Left renal cortex interstitium (tissue), 4 donors: Measurements from ENCODE around the gene FAM217A. TPM values are rescaled to one million over a fixed set of nuclear protein-coding genes. Genes with fewer than 3 reads are reported as not detected.
"Not testable (repeated sequence)": the region's sequence is repeated elsewhere in the genome, so short reads cannot be mapped to it uniquely, and the experiment has no call there.

Experiments used
- DNase-seq, 4 donors: peaks; one replicate each; pipeline ENCODE4 v3.0.0-alpha.2; 2013; ENCODE audit warnings: low read depth in 4 of 4, low spot score in 2 of 4, missing footprints in 1 of 4
- polyA plus RNA-seq, 4 donors: library from polyadenylated mRNA; unstranded; fragments of 120-200 nt; gene quantifications; one replicate each; pipeline ENCODE4 v1.2.1, GENCODE V29; 2013; ENCODE audit not compliant: insufficient read length in 4 of 4

The FAM217A gene, protein sequence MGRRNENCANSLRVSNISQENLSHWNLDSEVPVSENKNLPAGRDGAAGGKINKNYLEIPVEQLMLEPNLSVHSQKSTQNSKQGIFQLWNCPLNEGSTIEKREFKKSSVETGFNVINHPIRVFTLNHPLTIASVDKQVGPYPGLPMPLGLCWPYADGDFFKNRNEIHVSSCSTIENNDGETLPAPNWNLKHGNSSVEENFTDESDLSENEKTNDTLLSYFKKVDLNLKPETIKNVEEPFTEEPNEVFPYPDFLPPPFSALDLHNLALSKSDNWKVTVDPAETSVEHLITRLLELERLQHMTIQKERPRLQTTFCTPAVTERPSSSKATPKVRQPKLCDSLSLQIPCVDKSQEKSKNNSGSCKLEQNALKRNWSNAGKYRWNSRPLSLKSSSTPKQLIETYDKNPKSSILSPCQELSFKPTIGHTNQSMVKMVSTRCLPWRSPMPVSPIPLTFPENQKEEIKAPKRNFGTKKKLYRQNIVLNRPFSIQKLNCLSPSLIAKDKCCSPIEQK
- 1 to 10 TPM in 3 of 4 donors, under 1 TPM in 1; 0.67 to 4.0 (median 2.6) TPM for polyA plus RNA-seq

- DNase-seq = no peak
Observed at GRCh38 chr6:4078691-4079471, at the start of gene FAM217A. FAM217A (minus strand) TSS chr6:4079137; CDS start chr6:4077414, 1,723 bp downstream.

DNA sequence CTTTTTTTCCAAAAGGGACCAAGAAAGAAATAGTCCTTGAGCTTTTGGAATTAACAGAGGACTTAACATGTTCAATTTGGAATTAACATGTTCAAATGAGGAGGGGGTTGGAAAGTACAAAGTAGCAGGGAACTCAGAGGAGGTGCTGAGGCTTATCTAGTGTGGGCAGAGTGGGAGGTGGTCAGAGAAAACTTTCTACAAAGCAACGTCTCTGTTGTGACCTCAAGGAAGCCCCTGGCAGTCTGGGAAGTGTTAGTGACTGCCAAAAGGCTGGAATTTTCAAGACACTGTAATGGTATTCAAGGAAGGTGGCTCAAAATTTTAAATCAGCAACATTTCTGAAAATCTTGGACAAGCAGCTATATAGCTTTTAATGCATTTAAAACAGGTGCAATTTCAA, 49.1 kb upstream of the FAM217A start:
- DNase-seq = no peak

GRCh38 chr6:4125933-4126864, 47.3 kb upstream of the FAM217A start:
- DNase-seq = no peak

GRCh38 chr6:4125500-4125899, 46.6 kb upstream of the FAM217A start:
- no peak for DNase-seq

GRCh38 chr6:4124351-4124750, 45.4 kb upstream of the FAM217A start:
- DNase-seq = no peak

DNA sequence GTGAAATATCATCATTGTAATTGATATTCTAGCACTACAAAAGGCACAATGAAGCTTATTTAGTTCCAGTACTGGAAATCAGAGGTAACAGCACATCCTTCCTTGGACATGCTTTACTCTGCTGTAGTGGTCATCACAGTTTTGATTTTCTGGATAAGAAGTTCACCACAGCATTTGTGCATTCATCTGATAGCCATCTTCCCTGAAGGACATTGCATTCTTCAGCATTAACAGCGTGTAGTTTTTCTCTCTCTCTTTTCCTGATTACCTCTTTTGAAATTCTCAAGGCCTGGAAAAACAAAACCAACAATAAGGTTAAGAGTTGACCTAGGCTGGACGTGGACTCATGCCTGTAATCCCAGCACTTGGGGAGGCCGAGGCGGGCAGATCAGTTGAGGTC, 36.8 kb upstream of the FAM217A start:
- DNase-seq = no peak

GRCh38 chr6:4114123-4114522, 35.2 kb upstream of the FAM217A start:
- DNase-seq = no peak

DNA sequence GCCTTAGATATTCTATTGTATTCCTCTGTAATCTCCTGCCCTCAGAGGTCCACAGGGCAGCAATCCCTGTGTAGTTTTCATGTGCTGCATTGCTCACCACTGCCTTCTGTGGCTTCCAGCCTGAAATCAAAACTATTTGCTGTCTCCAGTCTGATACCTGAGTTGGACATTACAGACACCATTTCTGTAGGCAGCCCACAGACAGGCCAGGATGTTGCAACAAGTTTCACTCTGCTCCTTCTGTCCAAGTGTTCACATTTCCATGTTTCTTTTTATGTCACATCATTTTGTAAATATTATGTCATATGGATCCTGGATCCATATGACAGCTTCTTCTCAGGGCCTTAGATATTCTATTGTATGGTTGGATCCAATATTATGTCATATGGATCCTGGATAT, 34.7 kb upstream of the FAM217A start:
- DNase-seq = no peak

DNA sequence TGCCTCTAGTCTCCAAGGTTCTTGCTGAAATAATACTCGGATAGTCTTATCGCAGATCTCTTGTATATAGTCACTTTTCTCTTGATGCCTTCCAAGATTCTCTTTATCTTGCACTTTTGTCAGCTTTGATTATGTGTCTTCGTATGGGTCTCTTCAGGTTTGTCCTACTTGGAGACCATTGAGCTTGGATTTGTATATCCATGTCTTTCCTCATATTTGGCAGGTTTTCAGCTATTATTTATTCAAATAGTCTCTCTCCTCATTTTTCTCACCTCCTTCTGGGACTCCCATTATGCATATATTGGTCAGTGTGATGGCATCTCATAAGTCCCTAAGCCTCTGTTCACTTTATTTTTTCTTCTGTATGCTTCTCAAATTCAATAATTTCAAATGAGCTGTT, 33.4 kb upstream of the FAM217A start:
- DNase-seq = no peak

- DNase-seq = not testable (repeated sequence)
Observed at GRCh38 chr6:4109363-4109815, 30.5 kb upstream of the FAM217A start.

DNA sequence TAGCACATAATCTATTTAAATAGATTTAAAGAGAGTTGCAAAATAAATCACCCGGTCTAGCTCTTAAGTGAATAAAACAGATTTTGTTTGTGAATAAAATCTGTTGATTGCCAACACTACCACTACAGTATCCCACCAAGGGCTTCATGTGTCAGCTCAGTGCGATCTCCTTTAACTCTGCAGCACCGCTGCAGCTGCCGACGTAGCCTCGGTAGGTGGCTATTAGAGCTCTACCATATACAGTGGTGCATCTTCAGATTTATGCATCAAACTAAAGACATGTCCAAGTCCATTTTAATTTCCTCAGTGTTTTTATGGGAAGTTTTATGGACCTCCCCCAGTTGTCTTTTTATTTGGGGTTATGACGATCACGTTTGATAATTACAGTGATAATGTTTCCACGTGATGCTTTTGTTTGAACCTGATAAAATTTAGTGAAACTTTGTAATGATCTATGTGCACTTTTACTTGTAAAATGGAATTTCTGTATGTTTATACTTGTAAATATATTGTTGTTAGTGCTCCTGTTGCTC, 29.7 kb upstream of the FAM217A start:
- no peak for DNase-seq

- no peak for DNase-seq
Observed at GRCh38 chr6:4107873-4108272, 28.9 kb upstream of the FAM217A start.

- DNase-seq = no peak
Observed at GRCh38 chr6:4105980-4106536, 27.1 kb upstream of the FAM217A start.

- no peak for DNase-seq
Observed at GRCh38 chr6:4103929-4104328, 25.0 kb upstream of the FAM217A start.

DNA sequence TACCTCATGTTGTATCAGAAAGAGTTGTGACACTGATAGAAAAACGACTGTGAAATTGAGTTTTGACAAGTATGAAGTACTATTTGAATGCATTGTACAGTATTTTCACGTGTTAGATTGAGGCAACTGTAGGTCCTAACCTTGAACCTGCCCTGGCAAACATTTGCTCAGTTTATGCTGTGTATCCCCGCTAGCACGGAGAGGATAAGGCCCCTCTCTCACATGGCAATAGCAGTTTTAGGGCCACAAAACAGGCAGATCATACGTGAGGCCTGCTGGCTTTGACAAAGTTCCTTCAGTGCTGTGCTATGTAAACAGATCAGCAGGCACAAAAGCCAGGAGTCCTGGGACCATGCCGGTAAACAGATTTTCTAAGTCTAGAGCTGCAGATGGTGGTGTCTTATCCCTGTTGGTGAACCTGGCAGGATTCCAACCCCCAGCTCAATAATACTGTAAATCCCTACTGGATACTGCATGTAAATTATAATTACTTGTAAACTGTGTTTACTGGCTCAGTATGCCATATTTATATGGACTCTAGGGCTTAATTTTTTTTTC, 23.8 kb upstream of the FAM217A start:
- no peak for DNase-seq

GRCh38 chr6:4101298-4101697, 22.4 kb upstream of the FAM217A start:
- no peak for DNase-seq

DNA sequence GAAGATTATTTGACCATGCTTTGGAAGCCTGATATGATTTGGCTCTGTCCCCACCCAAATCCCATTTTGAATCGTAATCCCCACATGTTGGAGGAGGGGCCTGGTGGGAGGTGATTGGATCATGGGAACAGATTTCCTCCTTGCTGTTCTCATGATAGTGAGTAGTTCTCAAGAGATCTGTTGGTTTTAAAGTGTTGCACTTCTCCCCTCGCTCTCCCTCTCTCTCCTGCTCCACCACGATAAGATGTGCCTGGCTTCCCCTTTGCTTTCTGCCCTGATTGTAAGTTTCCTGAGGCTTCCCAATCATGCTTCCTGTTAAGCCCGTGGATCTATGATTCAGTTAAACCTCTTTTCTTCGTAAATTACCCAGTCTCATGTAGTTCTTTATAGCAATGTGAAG, 21.7 kb upstream of the FAM217A start:
- no peak for DNase-seq

DNA sequence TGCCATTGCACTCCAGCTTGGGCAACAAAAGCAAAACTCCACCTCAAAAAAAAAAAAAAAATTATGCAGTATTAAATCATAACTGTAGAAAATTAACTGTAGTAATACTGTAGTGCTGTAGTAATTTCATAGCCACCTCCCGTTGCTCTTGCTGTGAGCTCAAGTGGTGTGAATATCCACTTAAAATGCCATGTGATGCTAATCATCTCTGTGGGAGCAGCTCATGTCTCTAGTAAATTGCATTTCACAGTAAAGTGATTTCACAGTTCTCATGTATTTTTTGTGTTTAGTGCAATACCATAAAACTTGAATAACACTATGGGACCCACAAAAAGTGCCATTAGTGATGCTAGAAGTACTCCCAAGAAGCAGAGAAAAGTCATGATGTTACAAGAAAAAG, 14.4 kb upstream of the FAM217A start:
- no peak for DNase-seq

DNA sequence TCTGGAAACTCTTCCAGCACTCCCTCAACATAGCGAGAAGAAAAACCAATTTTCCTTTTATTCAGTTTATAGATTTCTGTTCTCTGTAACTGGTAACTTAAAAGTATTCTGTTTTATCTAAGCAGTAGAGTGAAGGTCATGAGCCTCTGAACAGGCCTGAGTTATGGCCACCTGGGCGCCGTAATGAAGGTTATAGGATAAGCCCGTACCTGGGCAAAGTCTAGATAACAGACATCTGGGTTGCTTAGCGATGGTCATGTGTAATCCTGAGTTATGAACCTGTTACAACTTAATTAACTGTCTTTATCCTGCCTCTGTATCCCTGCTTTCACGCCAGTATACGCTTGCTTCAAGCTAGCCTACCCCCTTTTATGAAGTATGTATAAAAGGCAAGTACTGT, 13.0 kb upstream of the FAM217A start:
- DNase-seq = no peak

DNA sequence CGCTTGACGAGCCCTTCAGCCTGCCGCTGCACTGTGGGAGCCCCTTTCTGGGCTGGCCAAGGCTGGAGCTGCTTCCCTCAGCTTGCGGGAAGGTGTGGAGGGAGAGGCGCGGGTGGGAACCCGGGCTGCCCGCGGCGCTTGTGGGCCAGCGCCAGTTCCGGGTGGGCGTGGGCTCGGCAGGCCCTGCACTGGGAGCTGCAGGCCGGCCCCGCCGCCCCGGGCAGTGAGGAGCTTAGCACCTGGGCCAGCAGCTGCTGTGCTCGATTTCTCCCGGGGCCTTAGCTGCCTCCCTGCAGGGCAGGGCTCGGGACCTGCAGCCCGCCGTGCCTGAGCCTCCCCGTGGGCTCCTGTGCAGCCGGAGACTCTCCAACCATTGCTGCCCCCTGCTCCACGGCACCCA, 11.1 kb upstream of the FAM217A start:
- DNase-seq = not testable (repeated sequence)
